HepG2 (cell line): ENCODE measurements around the gene PDLIM7. TPM values are rescaled to one million over a fixed set of nuclear protein-coding genes. Genes with fewer than 3 reads are reported as not detected.

ENCODE experiments used
- ARID2 ChIP-seq: sonication (generic); formaldehyde crosslinking; IDR thresholded peaks from 2 replicates; pipeline ENCODE4 v1.8.1; 2022; ENCODE audit warnings: mild to moderate bottlenecking, missing genetic modification reagents, borderline replicate concordance
- CEBPB ChIP-seq: IDR thresholded peaks from 2 replicates; pipeline ENCODE4 v1.6.1; 2011; ENCODE audit warnings: low read depth, low read length, improper control_type of control experiment, borderline replicate concordance
- ELF4 ChIP-seq: sonication (generic); formaldehyde crosslinking; IDR thresholded peaks from 2 replicates; pipeline ENCODE4 v1.5.0; 2020; ENCODE audit warnings: missing genetic modification reagents, mild to moderate bottlenecking, moderate library complexity, borderline replicate concordance
- FIP1L1 ChIP-seq: fragments of 200-400 bp; formaldehyde crosslinking; IDR thresholded peaks from 2 replicates; pipeline ENCODE4 v1.6.1; 2018; ENCODE audit warnings: low read depth, mild to moderate bottlenecking, low read length, moderate library complexity, borderline replicate concordance; ENCODE audit not compliant: insufficient read depth
- FOXP1 ChIP-seq, 2 experiments: fragments of 450-650 bp in 1 of 2; IDR thresholded peaks; 2 replicates each; pipeline ENCODE4 v1.6.1; 2017 to 2018; ENCODE audit warnings: antibody characterized with exemption in 1 of 2
- FOXP4 ChIP-seq: sonication (generic); formaldehyde crosslinking; IDR thresholded peaks from 2 replicates; pipeline ENCODE4 v1.4.0; 2020; ENCODE audit warnings: missing genetic modification reagents
- GATAD1 ChIP-seq: IDR thresholded peaks from 2 replicates; pipeline ENCODE4 v1.6.1; 2016; ENCODE audit warnings: missing genetic modification reagents, missing compliant biosample characterization
- JARID2 ChIP-seq: sonication (generic); formaldehyde crosslinking; IDR thresholded peaks from 2 replicates; pipeline ENCODE4 v1.8.1; 2023; ENCODE audit warnings: missing genetic modification reagents, inconsistent platforms; ENCODE audit not compliant: insufficient replicate concordance
- LBX2 ChIP-seq: sonication (generic); formaldehyde crosslinking; IDR thresholded peaks from 2 replicates; pipeline ENCODE4 v1.5.0; 2020; ENCODE audit warnings: missing genetic modification reagents, mild to moderate bottlenecking, borderline replicate concordance
- MXD4 ChIP-seq: IDR thresholded peaks from 2 replicates; pipeline ENCODE4 v1.6.1; 2016; ENCODE audit warnings: mild to moderate bottlenecking, missing biosample characterization, missing genetic modification reagents
- MZF1 ChIP-seq: sonication (generic); formaldehyde crosslinking; IDR thresholded peaks from 2 replicates; pipeline ENCODE4 v1.8.1; 2023; ENCODE audit warnings: mild to moderate bottlenecking, missing genetic modification reagents, borderline replicate concordance
- PAF1 ChIP-seq: IDR thresholded peaks from 2 replicates; pipeline ENCODE4 v1.6.1; 2016; ENCODE audit warnings: missing genetic modification reagents, missing compliant biosample characterization
- PAX8 ChIP-seq: sonication (generic); formaldehyde crosslinking; IDR thresholded peaks from 2 replicates; pipeline ENCODE4 v1.8.0; 2022; ENCODE audit warnings: mild to moderate bottlenecking, missing genetic modification reagents, borderline replicate concordance
- POGK ChIP-seq: sonication (generic); formaldehyde crosslinking; conservative IDR thresholded peaks from 2 replicates; pipeline ENCODE4 v1.8.0; 2022; ENCODE audit warnings: mild to moderate bottlenecking, moderate library complexity, missing genetic modification reagents
- RAD51 ChIP-seq: fragments of 450-650 bp; IDR thresholded peaks from 2 replicates; pipeline ENCODE4 v1.6.1; 2016; ENCODE audit warnings: borderline replicate concordance
- SIX1 ChIP-seq: sonication (generic); formaldehyde crosslinking; IDR thresholded peaks from 2 replicates; pipeline ENCODE4 v1.4.0; 2020; ENCODE audit warnings: missing genetic modification reagents, borderline replicate concordance
- SOX6 ChIP-seq, 2 experiments: fragments of 450-650 bp in 1 of 2; sonication (generic) in 1 of 2; formaldehyde crosslinking in 1 of 2; IDR thresholded peaks; 2 replicates each; pipeline versions ENCODE4 v1.4.0 to v1.6.1; 2017 to 2020; ENCODE audit warnings: antibody characterized with exemption in 1 of 2, mild to moderate bottlenecking in 1 of 2, missing genetic modification reagents in 1 of 2
- SSRP1 ChIP-seq: IDR thresholded peaks from 2 replicates; pipeline ENCODE4 v1.6.1; 2016; ENCODE audit warnings: control low read depth
- SYNCRIP ChIP-seq: fragments of 200-400 bp; formaldehyde crosslinking; IDR thresholded peaks from 2 replicates; pipeline ENCODE4 v1.6.1; 2018; ENCODE audit warnings: mild to moderate bottlenecking, low read depth, low read length; ENCODE audit not compliant: insufficient read depth
- ZBTB3 ChIP-seq: sonication (generic); formaldehyde crosslinking; IDR thresholded peaks from 2 replicates; pipeline ENCODE4 v1.4.0; 2020; ENCODE audit warnings: low read depth, mild to moderate bottlenecking, moderate library complexity, missing genetic modification reagents, borderline replicate concordance
- ZC3H4 ChIP-seq: sonication (generic); formaldehyde crosslinking; IDR thresholded peaks from 2 replicates; pipeline ENCODE4 v1.4.0; 2020; ENCODE audit warnings: missing genetic modification reagents, borderline replicate concordance
- ZNF367 ChIP-seq: sonication (generic); formaldehyde crosslinking; IDR thresholded peaks from 2 replicates; pipeline ENCODE4 v1.4.0; 2020; ENCODE audit warnings: missing genetic modification reagents, borderline replicate concordance
- ZNF446 ChIP-seq: sonication (generic); formaldehyde crosslinking; IDR thresholded peaks from 2 replicates; pipeline ENCODE4 v1.5.0; 2020; ENCODE audit warnings: mild to moderate bottlenecking, missing genetic modification reagents
- ZNF496 ChIP-seq: sonication (generic); formaldehyde crosslinking; IDR thresholded peaks from 2 replicates; pipeline ENCODE4 v1.8.1; 2023; ENCODE audit warnings: mild to moderate bottlenecking, moderate library complexity, missing genetic modification reagents; ENCODE audit not compliant: insufficient replicate concordance
- ZNF569 ChIP-seq: sonication (generic); formaldehyde crosslinking; IDR thresholded peaks from 2 replicates; pipeline ENCODE4 v1.5.0; 2020; ENCODE audit warnings: mild to moderate bottlenecking, missing genetic modification reagents, moderate library complexity, borderline replicate concordance
- ZNF644 ChIP-seq: IDR thresholded peaks from 2 replicates; pipeline ENCODE4 v1.6.1; 2016; ENCODE audit warnings: low read depth
- ZNF720 ChIP-seq: sonication (generic); formaldehyde crosslinking; IDR thresholded peaks from 2 replicates; pipeline ENCODE4 v1.4.0; 2020; ENCODE audit warnings: missing genetic modification reagents
- polyA plus RNA-seq, 8 experiments: library from polyadenylated mRNA; depleted of rRNA in 3 of 8; stranded (reverse) in 7 of 8; unstranded in 1 of 8; fragments of >200 nt; fragmentation: Illumina TruSeq in 4 of 8; extraction: Trizol in 4 of 8; gene quantifications; 2 replicates each; pipeline versions ENCODE4 v1.2.1 to v1.2.3, GENCODE V29; 2011 to 2016; ENCODE audit warnings: low read depth in 4 of 8, missing spikeins in 1 of 8, mixed read lengths in 1 of 8; ENCODE audit not compliant: insufficient read depth in 1 of 8
- total RNA-seq, 5 experiments: library from RNA; depleted of rRNA; stranded (reverse); fragments of >200 nt; fragmentation: Illumina TruSeq; extraction: Trizol; gene quantifications; 2 replicates each; pipeline ENCODE4 v1.2.3, GENCODE V29; 2016; ENCODE audit warnings: low read depth in 1 of 5

PDLIM7 gene
- total and polyA plus RNA-seq, 2 of the 13 experiments (the other 11 are each of a cell fraction or from before 2014, with no cell fraction given) = 21.1 to 31.3 TPM

GRCh38 chr5:177447611-177448243 lies 49.7 kb downstream of the PDLIM7 start (continued):
- TF ChIP-seq ZNF496 (CRISPR knock-in tag) (no peak), ZNF446 (CRISPR knock-in tag) (no peak), ZBTB3 (CRISPR knock-in tag) (no peak), PAF1 (CRISPR knock-in tag) (no peak), ZNF720 (CRISPR knock-in tag) (no peak), SIX1 (CRISPR knock-in tag) (peak; percentile 13; the same call in 1 of the 2 replicates), RAD51 (no peak), CEBPB (no peak), ZC3H4 (CRISPR knock-in tag) (no peak), MZF1 (CRISPR knock-in tag) (no peak), ARID2 (CRISPR knock-in tag) (no peak), SSRP1 (CRISPR knock-in tag) (no peak), ZNF367 (CRISPR knock-in tag) (no peak), SYNCRIP (no peak), ZNF569 (CRISPR knock-in tag) (no peak), ZNF644 (CRISPR knock-in tag) (0 out of 2 replicates have a peak, but pooled peaks have one; percentile 35), JARID2 (CRISPR knock-in tag) (no peak), LBX2 (CRISPR knock-in tag) (no peak), FIP1L1 (no peak; the same call in 1 of the 2 replicates), ELF4 (CRISPR knock-in tag) (no peak), POGK (CRISPR knock-in tag) (peak; percentile 71; the same call in 1 of the 2 replicates), PAX8 (CRISPR knock-in tag) (no peak), FOXP4 (CRISPR knock-in tag) (0 out of 2 replicates have a peak, but pooled peaks have one; percentile 22), GATAD1 (CRISPR knock-in tag) (peak; percentile 63; the same call in 1 of the 2 replicates), SOX6 (IDR thresholded peaks at IDR 0.05) (no peak), SOX6 (CRISPR knock-in tag; IDR thresholded peaks at IDR 0.05) (peak; percentile 87), MXD4 (peak; percentile 78; the same call in 1 of the 2 replicates), FOXP1 (IDR thresholded peaks at IDR 0.05) (no peak), FOXP1 (CRISPR knock-in tag; IDR thresholded peaks at IDR 0.05) (no peak)
